Central memory CD8-positive, alpha-beta T cell (primary cell): ENCODE results near the gene RAPGEF4.

ENCODE experiments used
- ATAC-seq: fragments of 150-1000 bp; cut with Tn5 transposase; replicated peaks from 2 replicates; pipeline ENCODE4 v1.10.0; 2022; ENCODE audit warnings: mild to moderate bottlenecking, moderate FRiP score, moderate number of reproducible peaks; ENCODE audit not compliant: poor library complexity, severe bottlenecking; ENCODE audit errors: extremely low read depth
- DNase-seq, 2 donors: peaks; one replicate each; pipeline ENCODE4 v3.0.0; 2021; ENCODE audit warnings: low spot score in 2 of 2
- H3K27ac Mint-ChIP-seq: one replicate; pipeline ENCODE4 v1.8.0; 2022; ENCODE audit warnings: low read depth, mild to moderate bottlenecking, moderate library complexity, mixed read lengths
- H3K27me3 Mint-ChIP-seq: one replicate; pipeline ENCODE4 v1.8.0; 2022; ENCODE audit warnings: mixed read lengths
- H3K36me3 Mint-ChIP-seq: one replicate; pipeline ENCODE4 v1.8.0; 2022; ENCODE audit warnings: mild to moderate bottlenecking, moderate library complexity, mixed read lengths; ENCODE audit not compliant: insufficient read depth
- H3K4me1 Mint-ChIP-seq: one replicate; pipeline ENCODE4 v1.8.0; 2022; ENCODE audit warnings: mixed read lengths
- H3K4me3 Mint-ChIP-seq: one replicate; pipeline ENCODE4 v1.8.0; 2022; ENCODE audit warnings: mild to moderate bottlenecking, moderate library complexity, mixed read lengths
- H3K9me3 Mint-ChIP-seq: one replicate; pipeline ENCODE4 v1.8.0; 2022; ENCODE audit warnings: mixed read lengths

RAPGEF4 gene

DNA sequence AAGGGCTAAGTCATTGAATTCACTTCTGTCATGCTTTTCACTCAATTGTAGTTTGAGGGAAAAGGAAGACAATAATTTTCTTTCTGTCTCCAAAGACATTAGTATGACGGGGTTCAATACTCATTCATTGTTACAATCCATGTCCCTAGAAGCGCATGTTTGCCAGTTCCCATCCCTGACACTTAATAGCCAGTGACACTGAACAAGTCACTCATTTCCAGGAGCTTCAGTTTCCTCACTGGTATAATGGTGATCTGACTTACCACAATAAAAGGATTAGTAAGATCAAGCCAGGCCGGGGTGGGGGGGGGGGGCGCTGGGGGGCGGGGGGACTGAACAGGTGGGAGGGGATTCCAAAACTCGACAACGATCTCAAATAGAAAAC is 195.2 kb downstream of the RAPGEF4 start:
- Mint-ChIP-seq H3K36me3 (no peaks in the 10 kb centered on the region), H3K4me1 (no peaks in the 10 kb centered on the region), H3K4me3 (no peak overlapping the region), H3K9me3 (no peaks in the 10 kb centered on the region), H3K27ac (no peak overlapping the region), H3K27me3 (peaks cover 67% of the 10 kb centered on the region)
- DNase-seq, result no peak
- no peak for ATAC-seq

DNA sequence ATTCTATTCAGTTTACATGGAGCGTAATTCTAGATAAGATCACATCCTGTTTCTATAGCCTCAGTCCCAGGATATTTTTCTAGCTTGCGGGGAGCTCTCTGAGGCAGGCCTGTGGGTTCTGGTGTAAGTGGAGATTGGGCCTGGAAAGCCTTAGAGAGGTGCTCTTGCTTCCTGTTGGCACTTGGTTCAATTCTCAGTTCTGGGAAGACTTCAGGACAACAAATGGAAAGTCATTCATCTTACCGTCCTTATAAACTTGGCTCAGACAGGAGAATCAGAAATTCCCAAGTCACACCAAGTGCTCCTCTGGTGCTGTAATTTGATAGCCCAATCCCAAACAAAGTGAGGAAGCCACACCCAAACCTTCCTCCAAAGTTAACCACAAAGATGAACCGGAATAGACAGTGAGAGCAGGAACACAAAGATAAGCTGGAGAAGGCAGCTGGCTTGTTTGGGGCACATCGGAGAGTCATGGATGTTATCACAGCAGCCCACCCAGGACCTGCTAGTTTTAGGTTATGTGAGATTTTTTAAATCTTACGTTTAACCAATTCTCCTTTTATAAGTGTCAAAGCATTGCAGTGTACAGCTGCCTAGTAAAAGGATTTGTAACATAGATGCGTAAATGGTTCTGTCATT is 195.7 kb downstream of the RAPGEF4 start:
- H3K27ac Mint-ChIP-seq, result no peak overlapping the region
- ATAC-seq, result no peak

DNA sequence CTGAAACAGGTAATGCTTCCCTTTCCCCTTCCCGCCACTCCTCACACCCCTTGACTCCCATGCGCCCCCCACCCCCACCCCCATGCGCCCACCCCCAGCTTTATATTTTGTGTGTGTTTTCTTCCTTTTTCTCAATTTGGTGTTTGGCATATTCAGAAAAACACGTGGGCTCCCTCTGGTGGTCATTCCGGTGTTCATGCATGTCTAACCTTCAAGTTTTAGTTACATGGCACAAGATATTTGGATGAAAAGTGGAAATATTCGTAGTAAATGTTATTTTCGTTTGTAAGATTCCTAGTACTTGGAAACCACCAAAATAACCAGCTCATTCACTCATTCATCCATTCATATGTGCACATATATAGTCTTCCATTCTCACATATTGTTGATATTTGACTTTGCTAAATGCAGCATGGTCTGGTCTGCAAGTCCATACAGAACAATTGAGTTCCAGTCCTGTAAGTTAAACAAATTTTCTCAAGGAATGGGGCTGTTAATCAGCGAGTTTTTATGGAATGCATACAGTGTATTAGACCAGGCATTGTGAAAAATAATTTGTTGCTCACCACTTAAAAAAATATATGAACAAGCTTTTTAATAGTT is 196.4 kb downstream of the RAPGEF4 start:
- no peaks in the 10 kb centered on the region for H3K36me3 Mint-ChIP-seq
- no peak overlapping the region for H3K27ac Mint-ChIP-seq

More for the DNA sequence above, 195.7 kb downstream of the RAPGEF4 start:
- Mint-ChIP-seq H3K27me3 (peaks cover 65% of the 10 kb centered on the region), H3K4me1 (no peaks in the 10 kb centered on the region), H3K36me3 (no peaks in the 10 kb centered on the region), H3K4me3 (no peak overlapping the region), H3K9me3 (no peaks in the 10 kb centered on the region)
- no peak for DNase-seq

DNA sequence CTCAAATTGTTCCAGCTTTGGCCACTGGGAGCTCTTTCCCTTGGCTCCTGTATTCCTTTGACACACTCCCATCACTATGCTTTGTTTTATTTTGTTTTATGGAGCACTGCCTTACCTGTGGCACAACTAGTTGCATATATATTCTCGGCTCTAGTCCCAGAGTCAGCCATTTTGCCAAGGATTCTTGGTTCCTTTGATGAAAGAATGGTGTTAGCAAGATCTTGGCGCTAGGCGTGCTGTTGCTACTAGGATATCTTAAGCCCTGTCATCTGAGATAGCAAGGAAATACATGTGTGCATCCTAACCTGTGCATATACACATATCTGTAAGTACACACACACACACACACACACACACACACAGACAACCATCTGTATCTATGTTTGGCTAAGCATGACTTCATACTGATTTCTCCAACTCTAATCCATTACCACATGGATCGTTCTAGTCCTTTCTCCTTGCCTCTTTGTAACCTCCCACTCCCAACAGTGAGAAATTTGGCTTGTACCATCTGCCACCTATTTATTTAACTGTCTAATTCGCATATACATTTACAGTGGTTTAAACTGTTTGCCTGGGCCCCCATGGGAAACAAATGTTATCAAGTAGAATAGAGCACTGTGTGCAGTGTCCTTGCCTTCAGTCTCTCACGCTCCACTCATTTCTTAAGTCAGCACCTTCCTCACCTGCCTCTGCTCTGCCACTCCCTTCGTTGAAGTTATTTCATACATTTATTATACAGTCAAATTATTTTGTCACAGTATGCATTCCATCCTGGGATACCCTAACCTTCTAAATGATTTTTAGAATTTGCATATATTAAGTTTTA is 202.5 kb downstream of the RAPGEF4 start:
- H3K9me3 Mint-ChIP-seq, result no peaks in the 10 kb centered on the region
- ATAC-seq (no peak), DNase-seq (no peak)
- peaks cover 59% of the 10 kb centered on the region for H3K27me3 Mint-ChIP-seq
- no peaks in the 10 kb centered on the region for H3K36me3 Mint-ChIP-seq
- H3K4me3 Mint-ChIP-seq, result no peak overlapping the region
- no peaks in the 10 kb centered on the region for H3K4me1 Mint-ChIP-seq
- no peak overlapping the region for H3K27ac Mint-ChIP-seq

More for the DNA sequence above, 196.4 kb downstream of the RAPGEF4 start:
- H3K27me3 Mint-ChIP-seq, result peaks cover 63% of the 10 kb centered on the region
- no peaks in the 10 kb centered on the region for H3K4me1 Mint-ChIP-seq
- no peak overlapping the region for H3K4me3 Mint-ChIP-seq
- DNase-seq, result no peak
- no peaks in the 10 kb centered on the region for H3K9me3 Mint-ChIP-seq
- ATAC-seq, result no peak

DNA sequence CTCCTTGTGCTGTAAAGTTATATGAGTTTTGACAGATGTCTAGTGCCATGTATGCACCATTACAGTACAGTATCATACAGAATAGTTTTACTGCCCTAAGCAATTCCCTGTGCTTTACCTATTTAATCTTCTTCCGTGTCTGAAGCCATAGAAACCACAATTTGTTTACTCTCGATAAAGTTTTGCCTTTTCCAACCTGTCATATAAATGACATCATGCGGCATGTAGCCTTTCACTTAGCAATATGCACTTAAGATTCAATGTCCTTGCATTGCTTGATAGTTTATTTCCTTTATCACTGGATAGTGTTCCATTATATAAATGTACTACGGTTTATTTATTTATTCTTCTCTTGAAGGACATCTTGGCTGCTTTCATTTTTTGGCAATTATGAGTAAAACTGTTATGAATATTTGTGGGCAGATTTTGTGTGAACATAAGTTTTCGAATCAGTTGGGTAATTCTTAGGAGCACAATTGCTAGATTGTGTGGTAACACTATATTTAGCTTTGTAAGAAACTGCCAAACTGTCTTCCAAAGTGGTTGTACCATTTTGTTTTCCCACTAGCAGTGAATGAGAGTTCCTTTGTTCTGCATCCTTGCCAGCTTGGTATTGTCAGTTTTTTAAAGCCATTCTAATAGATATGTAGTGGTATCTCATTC is 203.2 kb downstream of the RAPGEF4 start:
- H3K4me3 Mint-ChIP-seq, result no peak overlapping the region
- no peaks in the 10 kb centered on the region for H3K9me3 Mint-ChIP-seq
- ATAC-seq (no peak), DNase-seq (no peak)
- H3K4me1 Mint-ChIP-seq, result no peaks in the 10 kb centered on the region
- peaks cover 60% of the 10 kb centered on the region for H3K27me3 Mint-ChIP-seq
- no peaks in the 10 kb centered on the region for H3K36me3 Mint-ChIP-seq
- H3K27ac Mint-ChIP-seq, result no peak overlapping the region

DNA sequence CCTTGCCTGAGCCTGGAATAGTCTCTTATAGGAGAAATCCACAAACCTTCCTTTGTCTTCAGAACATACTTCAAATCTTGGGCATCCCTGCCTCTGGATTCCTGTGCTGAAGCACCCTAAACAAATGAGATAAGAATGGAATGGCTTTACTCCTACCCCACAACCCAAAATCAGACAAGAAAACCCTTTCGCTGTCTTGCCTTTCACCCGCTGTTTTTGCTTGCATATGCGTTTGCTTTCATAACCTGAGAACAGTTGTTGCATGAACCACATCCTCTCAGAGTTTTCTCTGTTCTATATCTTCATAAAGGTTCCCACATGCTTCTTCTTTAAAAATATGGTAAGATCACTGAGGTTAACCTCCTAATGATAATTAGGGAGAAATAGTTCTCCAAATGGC is 207.9 kb downstream of the RAPGEF4 start:
- DNase-seq, result no peak
- ATAC-seq, result no peak
- Mint-ChIP-seq H3K4me3 (no peak overlapping the region), H3K27me3 (peaks cover 82% of the 10 kb centered on the region), H3K36me3 (no peaks in the 10 kb centered on the region), H3K9me3 (no peaks in the 10 kb centered on the region), H3K4me1 (no peaks in the 10 kb centered on the region), H3K27ac (no peak overlapping the region)

DNA sequence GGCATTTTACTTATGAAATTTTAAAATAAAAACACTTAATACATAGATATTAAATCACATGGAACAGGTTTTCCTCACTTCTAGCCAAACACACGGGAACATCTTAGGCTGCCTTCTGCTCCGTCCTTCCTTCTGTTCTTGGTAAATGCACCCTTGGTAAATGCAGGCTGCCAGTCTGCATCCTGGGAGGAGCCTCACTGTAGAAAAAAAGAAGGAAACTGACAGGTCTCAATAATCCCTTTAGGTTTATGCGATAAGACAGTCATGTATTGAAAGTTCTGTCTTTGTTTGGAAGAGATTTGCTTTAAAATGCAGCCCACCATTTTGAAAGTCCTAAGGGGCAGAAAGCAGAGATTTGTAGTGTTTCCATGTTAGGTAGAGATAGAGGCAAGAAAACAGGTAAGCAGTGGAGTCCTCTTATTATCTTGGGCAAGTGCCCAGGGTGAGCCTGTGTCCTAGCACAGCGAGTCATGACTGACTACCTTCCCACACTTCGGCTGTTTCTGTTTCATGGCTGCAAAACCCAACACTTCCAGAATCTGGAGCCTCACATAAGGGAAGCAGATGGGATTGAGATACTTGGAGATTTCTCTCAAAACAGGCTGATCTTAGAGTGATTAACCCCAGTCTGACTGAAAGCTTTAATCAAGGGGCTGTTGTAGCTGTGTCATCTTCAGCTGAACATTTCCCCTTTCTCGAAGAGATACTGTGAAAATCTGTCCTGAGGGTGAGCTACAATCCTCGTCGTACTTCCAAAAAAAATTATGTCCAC is 208.6 kb downstream of the RAPGEF4 start:
- Mint-ChIP-seq H3K27me3 (peaks cover 77% of the 10 kb centered on the region), H3K36me3 (no peaks in the 10 kb centered on the region), H3K4me3 (no peak overlapping the region), H3K4me1 (no peaks in the 10 kb centered on the region), H3K27ac (no peak overlapping the region), H3K9me3 (no peaks in the 10 kb centered on the region)
- DNase-seq (no peak), ATAC-seq (no peak)

DNA sequence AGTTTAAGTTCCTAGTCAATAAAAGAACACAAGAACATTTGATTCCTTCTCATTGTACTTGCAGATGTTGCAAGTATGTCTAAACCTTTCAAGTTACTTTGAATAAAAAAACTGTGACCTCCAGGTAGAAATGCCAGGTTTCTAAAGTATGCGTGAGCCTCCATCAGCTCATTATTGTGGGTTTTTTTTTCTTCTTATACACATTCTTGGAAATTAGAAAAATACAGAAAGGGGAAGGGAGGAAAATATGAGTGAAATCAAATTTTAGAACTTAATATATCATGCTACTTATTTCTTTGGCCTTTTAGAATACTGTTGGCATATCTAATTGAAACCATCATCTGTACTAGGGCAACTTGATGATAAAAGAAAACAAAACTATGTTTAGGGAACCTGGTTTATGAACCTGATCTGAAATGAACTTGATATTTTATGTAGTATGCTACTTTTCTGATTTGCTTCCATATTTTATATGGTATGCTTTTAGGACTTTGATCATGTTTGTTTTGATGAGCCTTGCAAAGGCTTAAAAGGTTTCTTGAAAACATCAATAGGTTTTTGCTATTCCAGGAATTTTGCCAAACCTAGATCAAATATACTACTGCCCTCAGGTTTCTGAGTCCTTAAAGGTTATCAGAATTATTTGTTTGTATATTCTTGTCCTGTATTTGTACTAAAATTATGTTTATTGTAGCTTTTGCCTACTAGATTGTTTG is 209.3 kb downstream of the RAPGEF4 start:
- H3K36me3 Mint-ChIP-seq, result no peaks in the 10 kb centered on the region
- DNase-seq (no peak), ATAC-seq (no peak)
- H3K27ac Mint-ChIP-seq, result no peak overlapping the region
- no peaks in the 10 kb centered on the region for H3K9me3 Mint-ChIP-seq
- H3K4me1 Mint-ChIP-seq, result no peaks in the 10 kb centered on the region
- peaks cover 69% of the 10 kb centered on the region for H3K27me3 Mint-ChIP-seq
- H3K4me3 Mint-ChIP-seq, result no peak overlapping the region

DNA sequence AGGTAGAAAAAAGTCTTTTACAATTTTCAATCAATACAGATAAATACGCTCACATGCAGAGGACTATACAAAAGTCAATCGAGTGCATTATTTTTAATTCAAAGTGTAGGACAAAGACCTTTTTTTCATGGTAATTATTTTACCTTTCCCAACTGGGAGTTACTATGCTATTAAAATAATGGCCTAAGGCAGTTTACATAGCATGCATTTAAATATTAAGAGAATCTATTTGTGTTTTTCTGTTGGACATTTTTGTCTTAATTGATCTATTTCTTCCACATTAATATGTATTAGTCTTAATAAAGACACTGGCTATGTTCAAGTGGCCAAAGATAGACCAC is 209.8 kb downstream of the RAPGEF4 start:
- H3K27me3 Mint-ChIP-seq, result peaks cover 64% of the 10 kb centered on the region
- no peaks in the 10 kb centered on the region for H3K36me3 Mint-ChIP-seq
- no peak overlapping the region for H3K4me3 Mint-ChIP-seq
- no peak overlapping the region for H3K27ac Mint-ChIP-seq
- no peak for DNase-seq
- ATAC-seq, result no peak
- H3K4me1 Mint-ChIP-seq, result no peaks in the 10 kb centered on the region
- no peaks in the 10 kb centered on the region for H3K9me3 Mint-ChIP-seq

DNA sequence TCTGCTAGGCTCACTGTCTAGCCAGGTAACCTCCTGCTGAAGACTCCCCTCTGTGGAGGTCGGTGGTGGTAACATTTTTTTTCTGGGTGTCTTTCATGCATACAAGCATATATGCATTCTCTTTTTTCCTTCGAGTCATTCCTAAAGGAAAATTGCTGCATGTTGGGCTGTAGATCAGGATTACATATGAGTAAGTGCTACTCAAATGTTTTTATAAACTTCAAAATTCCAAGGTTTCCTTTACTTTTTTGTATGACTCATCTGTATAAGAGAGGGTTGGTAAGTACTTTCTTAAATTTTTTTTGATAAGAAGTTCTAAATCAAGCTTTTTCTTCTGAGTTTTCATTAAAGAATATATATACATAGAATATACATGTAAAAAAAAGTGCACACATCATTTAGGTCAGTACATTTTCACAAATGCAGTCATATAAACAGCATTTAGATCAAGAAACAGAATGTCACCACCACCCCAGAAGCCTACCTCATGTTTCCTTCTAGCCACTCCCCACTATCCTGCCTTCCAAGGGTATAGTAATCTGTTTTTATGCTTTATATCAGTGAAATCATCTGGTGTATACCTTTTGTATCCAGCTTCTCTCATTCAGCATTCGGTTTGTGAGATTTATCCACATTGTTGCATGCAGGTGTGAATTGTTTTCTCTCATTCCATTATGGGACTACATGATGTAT is 212.0 kb downstream of the RAPGEF4 start:
- no peak for DNase-seq
- no peaks in the 10 kb centered on the region for H3K9me3 Mint-ChIP-seq
- H3K36me3 Mint-ChIP-seq, result no peaks in the 10 kb centered on the region
- H3K4me3 Mint-ChIP-seq, result no peak overlapping the region
- no peak for ATAC-seq
- H3K27me3 Mint-ChIP-seq, result peaks cover 72% of the 10 kb centered on the region
- no peak overlapping the region for H3K27ac Mint-ChIP-seq
- H3K4me1 Mint-ChIP-seq, result no peaks in the 10 kb centered on the region

DNA sequence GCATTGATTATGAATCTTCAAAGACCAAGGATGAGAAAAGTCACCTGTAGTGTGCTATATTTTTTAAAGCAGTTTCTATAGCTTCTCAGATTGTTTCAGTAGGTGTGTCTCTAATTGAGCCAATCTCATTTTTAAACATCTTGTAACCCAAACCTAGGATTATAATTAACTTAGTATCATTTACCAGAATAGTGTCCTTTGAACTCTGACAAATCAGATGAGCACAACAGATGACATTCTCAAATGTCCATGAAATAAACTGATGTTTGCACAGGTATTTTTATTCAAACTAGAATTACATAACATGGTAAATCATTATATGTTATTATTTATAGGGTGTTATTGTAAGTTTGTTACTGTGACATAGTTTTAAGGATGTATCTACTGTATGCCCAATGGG is 213.9 kb downstream of the RAPGEF4 start:
- H3K4me1 Mint-ChIP-seq, result no peaks in the 10 kb centered on the region
- ATAC-seq (no peak), DNase-seq (no peak)
- H3K9me3 Mint-ChIP-seq, result no peaks in the 10 kb centered on the region
- no peak overlapping the region for H3K27ac Mint-ChIP-seq
- no peaks in the 10 kb centered on the region for H3K36me3 Mint-ChIP-seq
- no peak overlapping the region for H3K4me3 Mint-ChIP-seq
- peaks cover 54% of the 10 kb centered on the region for H3K27me3 Mint-ChIP-seq
